HCT116 (cell line): ENCODE results near the gene ARHGAP23. TPM values are rescaled to one million over a fixed set of nuclear protein-coding genes. Genes with fewer than 3 reads are reported as not detected.

ENCODE experiments used
- ATAC-seq: fragments of 200-7000 bp; cut with Tn5 transposase; 2 replicates; pipeline ENCODE4 v1.9.1; 2020; ENCODE audit warnings: mild to moderate bottlenecking, moderate library complexity
- BruUV-seq: library from RNA; stranded (reverse); fragments of 400-500 nt; replicated peaks from 2 replicates; lab custom pipeline; 2021; lab: Mats Ljungman, UMichigan
- CTCF ChIA-PET: fragments of 300-600 bp; sonication (Branson Sonifier 250); formaldehyde crosslinking; loops from one replicate; lab custom pipeline; 2021; ENCODE audit warnings: antibody characterized with exemption; lab: Charles Lee
- POLR2A ChIA-PET: fragments of 300-600, 350-600 bp; sonication (Branson Sonifier 250); formaldehyde crosslinking; loops from one replicate; lab custom pipeline; 2021; ENCODE audit warnings: antibody characterized with exemption; lab: Charles Lee
- RAD21 ChIA-PET, 2 experiments: fragments of 300-600 bp; sonication (Branson Sonifier 250); formaldehyde crosslinking; loops; one replicate each; lab custom pipeline; 2023; ENCODE audit warnings: low total read pairs in 2 of 2; ENCODE audit not compliant: uncharacterized antibody in 2 of 2, unreplicated experiment in 2 of 2, low non-redundant PET in 1 of 2; lab: Charles Lee
- DNase-seq: peaks from one replicate; pipeline ENCODE4 v3.0.0-alpha.2; 2010; ENCODE audit warnings: low read depth, low spot score
- H2AFZ ChIP-seq: fragments of 200-600 bp; shearing (Covaris generic), sonication (generic); 2 replicates; pipeline ENCODE4 v1.6.1; 2017; ENCODE audit warnings: low read depth, mixed run types, mixed read lengths, antibody characterized with exemption, low read length; ENCODE audit not compliant: poor library complexity, severe bottlenecking
- H3K27ac ChIP-seq: 2 replicates; pipeline ENCODE4 v1.5.1; 2012; ENCODE audit warnings: low read depth, low read length
- H3K27me3 ChIP-seq: fragments of 200-600 bp; sonication (generic); 2 replicates; pipeline ENCODE4 v1.6.1; 2016; ENCODE audit warnings: mixed run types, low read length, mixed read lengths; ENCODE audit not compliant: insufficient read depth
- H3K36me3 ChIP-seq, 2 experiments: fragments of 200-500 bp in 1 of 2; fragments of 200-600 bp in 1 of 2; sonication (Bioruptor generic) in 1 of 2; sonication (generic) in 1 of 2; 2 replicates each; pipeline versions ENCODE4 v1.5.1 to v1.6.1; 2014 to 2016; ENCODE audit warnings: low read length in 2 of 2, inconsistent platforms in 1 of 2, mixed read lengths in 1 of 2, mixed run types in 1 of 2; ENCODE audit not compliant: insufficient read depth in 2 of 2, control insufficient read depth in 1 of 2
- H3K4me1 ChIP-seq, 2 experiments: fragments of 200-600 bp in 1 of 2; sonication (generic) in 1 of 2; 2 replicates each; pipeline versions ENCODE4 v1.5.1 to v1.6.1; 2012 to 2017; ENCODE audit warnings: low read length in 2 of 2, inconsistent platforms in 1 of 2, mild to moderate bottlenecking in 1 of 2, mixed read lengths in 1 of 2, mixed run types in 1 of 2, moderate library complexity in 1 of 2; ENCODE audit not compliant: insufficient read depth in 2 of 2, control insufficient read depth in 1 of 2
- H3K4me2 ChIP-seq: fragments of 200-600 bp; sonication (generic); 2 replicates; pipeline ENCODE4 v1.6.1; 2017; ENCODE audit warnings: mixed run types, low read length, mixed read lengths
- H3K4me3 ChIP-seq, 2 experiments: fragments of 200-600 bp in 1 of 2; sonication (generic) in 1 of 2; replicated peaks in 1 of 2; 2 replicates each; pipeline ENCODE4 v1.5.1; 2011 to 2016; ENCODE audit warnings: low read length in 2 of 2, control low read depth in 1 of 2, low read depth in 1 of 2, mild to moderate bottlenecking in 1 of 2, mixed read lengths in 1 of 2, mixed run types in 1 of 2
- H3K79me2 ChIP-seq: fragments of 200-600 bp; sonication (generic); 2 replicates; pipeline ENCODE4 v1.6.1; 2017; ENCODE audit warnings: mild to moderate bottlenecking, mixed run types, low read length, moderate library complexity, mixed read lengths; ENCODE audit not compliant: insufficient read depth
- H3K9ac ChIP-seq: fragments of 200-600 bp; sonication (generic); 2 replicates; pipeline ENCODE4 v1.6.1; 2016; ENCODE audit warnings: low read length, mixed read lengths
- H3K9me2 ChIP-seq: fragments of 200-600 bp; sonication (generic), shearing (Covaris generic); 2 replicates; pipeline ENCODE4 v1.6.1; 2017; ENCODE audit warnings: mixed run types, mild to moderate bottlenecking, moderate library complexity; ENCODE audit not compliant: insufficient read depth
- H3K9me3 ChIP-seq, 2 experiments: fragments of 200-500 bp in 1 of 2; fragments of 200-600 bp in 1 of 2; sonication (Bioruptor generic) in 1 of 2; sonication (generic) in 1 of 2; 2 replicates each; pipeline ENCODE4 v1.6.1; 2014 to 2017; ENCODE audit warnings: low read length in 2 of 2, mixed read lengths in 2 of 2, inconsistent platforms in 1 of 2, low read depth in 1 of 2, mild to moderate bottlenecking in 1 of 2, mixed run types in 1 of 2, moderate library complexity in 1 of 2; ENCODE audit not compliant: control insufficient read depth in 1 of 2, insufficient read depth in 1 of 2
- H4K20me1 ChIP-seq: fragments of 200-600 bp; sonication (generic), shearing (Covaris generic); 2 replicates; pipeline ENCODE4 v1.6.1; 2017; ENCODE audit warnings: mixed run types, mild to moderate bottlenecking, moderate library complexity; ENCODE audit not compliant: insufficient read depth
- CEBPB ChIP-seq: IDR thresholded peaks from 2 replicates; pipeline ENCODE4 v1.6.1; 2012; ENCODE audit warnings: low read depth
- ELF1 ChIP-seq: IDR thresholded peaks from 2 replicates; pipeline ENCODE4 v1.6.1; 2012; ENCODE audit warnings: low read depth, borderline replicate concordance
- EZH2 ChIP-seq: fragments of 200-600 bp; sonication (generic); IDR thresholded peaks from 2 replicates; pipeline ENCODE4 v1.6.1; 2017; ENCODE audit warnings: antibody characterized with exemption, mixed run types
- EZH2phosphoT487 ChIP-seq: fragments of 200-600 bp; IDR thresholded peaks from 2 replicates; pipeline ENCODE4 v1.6.1; 2018; ENCODE audit warnings: antibody characterized with exemption, borderline replicate concordance
- FOSL1 ChIP-seq: IDR thresholded peaks from 2 replicates; pipeline ENCODE4 v1.6.1; 2012; ENCODE audit warnings: low read depth
- JUND ChIP-seq: IDR thresholded peaks from 2 replicates; pipeline ENCODE4 v1.6.1; 2012
- POLR2A ChIP-seq: IDR thresholded peaks from 2 replicates; pipeline ENCODE4 v1.7.0; 2011; ENCODE audit warnings: borderline replicate concordance; ENCODE audit not compliant: insufficient read depth, insufficient read length; ENCODE audit errors: extremely low read depth
- POLR2AphosphoS5 ChIP-seq: IDR thresholded peaks from 2 replicates; pipeline ENCODE4 v1.6.1; 2011; ENCODE audit warnings: mild to moderate bottlenecking, low read depth, low read length, moderate library complexity
- RAD21 ChIP-seq: IDR thresholded peaks from 2 replicates; pipeline ENCODE4 v1.6.1; 2012; ENCODE audit warnings: low read depth, mild to moderate bottlenecking
- SP1 ChIP-seq: IDR thresholded peaks from 2 replicates; pipeline ENCODE4 v1.6.1; 2012; ENCODE audit warnings: low read depth
- SRF ChIP-seq: IDR thresholded peaks from 2 replicates; pipeline ENCODE4 v1.6.1; 2012; ENCODE audit warnings: low read depth
- TCF7L2 ChIP-seq: IDR thresholded peaks from 2 replicates; pipeline ENCODE4 v1.7.0; 2011; ENCODE audit warnings: borderline replicate concordance, inconsistent platforms; ENCODE audit not compliant: insufficient read depth, insufficient read length; ENCODE audit errors: extremely low read depth
- ZFX ChIP-seq: fragments of 450-650 bp; IDR thresholded peaks from 2 replicates; pipeline ENCODE4 v1.6.1; 2017
- ZNF274 ChIP-seq: fragments of 200-500 bp; sonication (Bioruptor generic); IDR thresholded peaks from 2 replicates; pipeline ENCODE4 v1.6.1; 2014; ENCODE audit warnings: mild to moderate bottlenecking, low read depth, low read length, inconsistent platforms
- intact Hi-C: fragments of 100-400 bp; cut with micrococcal nuclease; formaldehyde crosslinking; loops from 2 replicates; pipeline ENCODE4 v1.10.0; 2022
- total RNA-seq: library from RNA; stranded (reverse); gene quantifications from one replicate; pipeline ENCODE4 v1.2.1, GENCODE V29; 2021; ENCODE audit not compliant: unreplicated experiment
- TF ChIP-seq, protein P1 (sequence below): IDR thresholded peaks from 2 replicates; pipeline ENCODE4 v1.6.1; 2011; ENCODE audit warnings: mild to moderate bottlenecking, low read length, moderate library complexity; ENCODE audit not compliant: insufficient replicate concordance; ENCODE audit errors: extremely low read depth
- TF ChIP-seq, protein P2 (sequence below): IDR thresholded peaks from 2 replicates; pipeline ENCODE4 v1.6.1; 2012; ENCODE audit warnings: low read depth
- TF ChIP-seq, protein P3 (sequence below): IDR thresholded peaks from 2 replicates; pipeline ENCODE4 v1.6.1; 2012
- TF ChIP-seq, protein P4 (sequence below): IDR thresholded peaks from 2 replicates; pipeline ENCODE4 v1.6.1; 2012
- TF ChIP-seq, protein P5 (sequence below), 3 experiments: fragments of 200-600 bp in 1 of 3; sonication (generic) in 1 of 3; IDR thresholded peaks in 2 of 3; conservative IDR thresholded peaks in 1 of 3; 2 replicates each; pipeline ENCODE4 v1.5.1; 2012 to 2017; ENCODE audit warnings: low read depth in 2 of 3, low read length in 2 of 3, antibody characterized with exemption in 1 of 3, borderline replicate concordance in 1 of 3, control low read depth in 1 of 3, mild to moderate bottlenecking in 1 of 3, mixed read lengths in 1 of 3, mixed run types in 1 of 3, moderate library complexity in 1 of 3; ENCODE audit not compliant: insufficient read depth in 1 of 3

ARHGAP23 gene
- total RNA-seq, 1 experiment from 2014 or later, result 41.0 TPM

DNA sequence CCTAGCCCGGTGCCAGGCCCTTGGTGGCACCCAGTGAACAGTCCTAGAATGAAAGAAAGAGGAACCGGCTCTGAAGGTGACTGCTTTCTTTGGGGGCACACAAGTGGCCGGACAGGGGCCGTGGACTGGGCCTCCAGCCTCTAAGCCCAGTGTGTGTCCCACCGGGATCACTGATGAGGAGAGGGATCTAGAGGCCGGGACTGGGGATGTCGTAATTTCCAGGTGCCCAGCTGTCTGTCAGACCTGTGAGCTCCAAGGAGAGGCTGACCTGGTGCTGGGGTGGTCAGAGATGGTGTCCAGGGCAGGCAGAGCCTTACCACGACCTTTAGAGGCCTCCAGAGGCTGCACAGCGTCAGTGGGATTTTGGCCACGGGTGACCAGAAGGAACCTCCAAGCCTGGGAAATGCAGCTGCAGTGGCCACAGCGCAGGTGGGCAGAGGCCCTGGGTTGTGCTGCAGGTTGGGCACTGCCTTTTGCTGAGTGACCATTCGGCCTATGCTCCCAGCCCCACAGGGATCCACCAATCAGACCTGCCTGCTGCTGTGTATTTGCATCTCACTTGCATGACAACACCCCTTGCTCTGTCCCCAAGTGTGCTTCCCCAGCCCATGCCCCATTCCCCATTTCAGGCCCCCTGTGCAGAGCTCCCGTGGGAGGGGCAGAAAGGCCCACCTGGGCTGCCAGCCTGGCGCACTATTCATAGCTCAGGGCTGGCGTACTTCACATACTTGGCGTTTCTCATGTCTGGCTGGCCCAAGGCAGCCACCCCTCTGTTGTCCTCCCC lies 12.5 kb downstream of the ARHGAP23 start:
- DNase-seq, result no peak
- H3K27ac ChIP-seq, result no peak overlapping the region
- peaks cover 20 to 32% of the 10 kb centered on the region in 2 experiments for H3K4me1 ChIP-seq
- CTCF ChIA-PET, result interaction anchor here (1.1 kb wide), 1 partner anchor 19 kb away, joined by 3 read pairs; no protein-coding TSS in a partner anchor
- H3K9me3 ChIP-seq, result no peaks in the 10 kb centered on the region
- no peaks in the 10 kb centered on the region for H3K79me2 ChIP-seq
- ATAC-seq, result no peak
- no peaks in the 10 kb centered on the region for H3K9me2 ChIP-seq
- H4K20me1 ChIP-seq, result no peaks in the 10 kb centered on the region
- POLR2A ChIA-PET, result no interaction called here
- H3K36me3 ChIP-seq, result no peaks in the 10 kb centered on the region
- TF ChIP-seq FOSL1, result no peak
- TF ChIP-seq SRF, result no peak
- TF ChIP-seq CEBPB, result no peak
- TF ChIP-seq, protein P1, sequence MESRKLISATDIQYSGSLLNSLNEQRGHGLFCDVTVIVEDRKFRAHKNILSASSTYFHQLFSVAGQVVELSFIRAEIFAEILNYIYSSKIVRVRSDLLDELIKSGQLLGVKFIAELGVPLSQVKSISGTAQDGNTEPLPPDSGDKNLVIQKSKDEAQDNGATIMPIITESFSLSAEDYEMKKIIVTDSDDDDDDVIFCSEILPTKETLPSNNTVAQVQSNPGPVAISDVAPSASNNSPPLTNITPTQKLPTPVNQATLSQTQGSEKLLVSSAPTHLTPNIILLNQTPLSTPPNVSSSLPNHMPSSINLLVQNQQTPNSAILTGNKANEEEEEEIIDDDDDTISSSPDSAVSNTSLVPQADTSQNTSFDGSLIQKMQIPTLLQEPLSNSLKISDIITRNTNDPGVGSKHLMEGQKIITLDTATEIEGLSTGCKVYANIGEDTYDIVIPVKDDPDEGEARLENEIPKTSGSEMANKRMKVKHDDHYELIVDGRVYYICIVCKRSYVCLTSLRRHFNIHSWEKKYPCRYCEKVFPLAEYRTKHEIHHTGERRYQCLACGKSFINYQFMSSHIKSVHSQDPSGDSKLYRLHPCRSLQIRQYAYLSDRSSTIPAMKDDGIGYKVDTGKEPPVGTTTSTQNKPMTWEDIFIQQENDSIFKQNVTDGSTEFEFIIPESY, result no peak
- no peak for TF ChIP-seq TCF7L2
- TF ChIP-seq, protein P2, sequence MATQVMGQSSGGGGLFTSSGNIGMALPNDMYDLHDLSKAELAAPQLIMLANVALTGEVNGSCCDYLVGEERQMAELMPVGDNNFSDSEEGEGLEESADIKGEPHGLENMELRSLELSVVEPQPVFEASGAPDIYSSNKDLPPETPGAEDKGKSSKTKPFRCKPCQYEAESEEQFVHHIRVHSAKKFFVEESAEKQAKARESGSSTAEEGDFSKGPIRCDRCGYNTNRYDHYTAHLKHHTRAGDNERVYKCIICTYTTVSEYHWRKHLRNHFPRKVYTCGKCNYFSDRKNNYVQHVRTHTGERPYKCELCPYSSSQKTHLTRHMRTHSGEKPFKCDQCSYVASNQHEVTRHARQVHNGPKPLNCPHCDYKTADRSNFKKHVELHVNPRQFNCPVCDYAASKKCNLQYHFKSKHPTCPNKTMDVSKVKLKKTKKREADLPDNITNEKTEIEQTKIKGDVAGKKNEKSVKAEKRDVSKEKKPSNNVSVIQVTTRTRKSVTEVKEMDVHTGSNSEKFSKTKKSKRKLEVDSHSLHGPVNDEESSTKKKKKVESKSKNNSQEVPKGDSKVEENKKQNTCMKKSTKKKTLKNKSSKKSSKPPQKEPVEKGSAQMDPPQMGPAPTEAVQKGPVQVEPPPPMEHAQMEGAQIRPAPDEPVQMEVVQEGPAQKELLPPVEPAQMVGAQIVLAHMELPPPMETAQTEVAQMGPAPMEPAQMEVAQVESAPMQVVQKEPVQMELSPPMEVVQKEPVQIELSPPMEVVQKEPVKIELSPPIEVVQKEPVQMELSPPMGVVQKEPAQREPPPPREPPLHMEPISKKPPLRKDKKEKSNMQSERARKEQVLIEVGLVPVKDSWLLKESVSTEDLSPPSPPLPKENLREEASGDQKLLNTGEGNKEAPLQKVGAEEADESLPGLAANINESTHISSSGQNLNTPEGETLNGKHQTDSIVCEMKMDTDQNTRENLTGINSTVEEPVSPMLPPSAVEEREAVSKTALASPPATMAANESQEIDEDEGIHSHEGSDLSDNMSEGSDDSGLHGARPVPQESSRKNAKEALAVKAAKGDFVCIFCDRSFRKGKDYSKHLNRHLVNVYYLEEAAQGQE, result no peak
- no peak for TF ChIP-seq POLR2AphosphoS5
- TF ChIP-seq, protein P3, sequence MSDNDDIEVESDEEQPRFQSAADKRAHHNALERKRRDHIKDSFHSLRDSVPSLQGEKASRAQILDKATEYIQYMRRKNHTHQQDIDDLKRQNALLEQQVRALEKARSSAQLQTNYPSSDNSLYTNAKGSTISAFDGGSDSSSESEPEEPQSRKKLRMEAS, result no peak
- TF ChIP-seq, protein P4, sequence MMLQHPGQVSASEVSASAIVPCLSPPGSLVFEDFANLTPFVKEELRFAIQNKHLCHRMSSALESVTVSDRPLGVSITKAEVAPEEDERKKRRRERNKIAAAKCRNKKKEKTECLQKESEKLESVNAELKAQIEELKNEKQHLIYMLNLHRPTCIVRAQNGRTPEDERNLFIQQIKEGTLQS, result no peak
- no peak for TF ChIP-seq POLR2A
- TF ChIP-seq SP1, result no peak
- TF ChIP-seq EZH2, result no peak
- no peak for TF ChIP-seq ELF1
- TF ChIP-seq ZNF274, result no peak
- no peak for TF ChIP-seq JUND
- TF ChIP-seq, protein P5, sequence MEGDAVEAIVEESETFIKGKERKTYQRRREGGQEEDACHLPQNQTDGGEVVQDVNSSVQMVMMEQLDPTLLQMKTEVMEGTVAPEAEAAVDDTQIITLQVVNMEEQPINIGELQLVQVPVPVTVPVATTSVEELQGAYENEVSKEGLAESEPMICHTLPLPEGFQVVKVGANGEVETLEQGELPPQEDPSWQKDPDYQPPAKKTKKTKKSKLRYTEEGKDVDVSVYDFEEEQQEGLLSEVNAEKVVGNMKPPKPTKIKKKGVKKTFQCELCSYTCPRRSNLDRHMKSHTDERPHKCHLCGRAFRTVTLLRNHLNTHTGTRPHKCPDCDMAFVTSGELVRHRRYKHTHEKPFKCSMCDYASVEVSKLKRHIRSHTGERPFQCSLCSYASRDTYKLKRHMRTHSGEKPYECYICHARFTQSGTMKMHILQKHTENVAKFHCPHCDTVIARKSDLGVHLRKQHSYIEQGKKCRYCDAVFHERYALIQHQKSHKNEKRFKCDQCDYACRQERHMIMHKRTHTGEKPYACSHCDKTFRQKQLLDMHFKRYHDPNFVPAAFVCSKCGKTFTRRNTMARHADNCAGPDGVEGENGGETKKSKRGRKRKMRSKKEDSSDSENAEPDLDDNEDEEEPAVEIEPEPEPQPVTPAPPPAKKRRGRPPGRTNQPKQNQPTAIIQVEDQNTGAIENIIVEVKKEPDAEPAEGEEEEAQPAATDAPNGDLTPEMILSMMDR (IDR thresholded peaks at IDR 0.05 in 2 of 3, conservative IDR thresholded peaks at IDR 0.05 in 1 of 3; ENCODE audit: borderline replicate concordance in 1 of 3, insufficient read depth in 1 of 3, low read depth in 2 of 3, low read length in 2 of 3), result no peak
- no peak for TF ChIP-seq ZFX
- TF ChIP-seq RAD21, result no peak
- no peak for TF ChIP-seq EZH2phosphoT487
- BruUV-seq, result no TSS peak
- no peak overlapping the region for H3K4me2 ChIP-seq
- H3K4me3 ChIP-seq, result no peak overlapping the region
- H3K27me3 ChIP-seq, result no peaks in the 10 kb centered on the region
- no peak overlapping the region for H2AFZ ChIP-seq
- intact Hi-C loops, result no loop called here
- H3K9ac ChIP-seq, result no peak overlapping the region
- RAD21 ChIA-PET, result no interaction called here
